Esophagus muscularis mucosa (tissue), 4 donors: ENCODE measurements around the gene RAD51B. TPM values are rescaled to one million over a fixed set of nuclear protein-coding genes. Genes with fewer than 3 reads are reported as not detected.

Experiments
- DNase-seq: peaks from one replicate; pipeline ENCODE4 v3.0.0-alpha.2; 2017; ENCODE audit errors: extremely low spot score
- H3K27ac ChIP-seq, 4 donors: fragments of 200-600 bp; sonication (generic); replicated peaks in 1 of 4; 1 replicate in 3 of 4; 2 replicates in 1 of 4; pipeline ENCODE4 v1.5.1; 2016 to 2019; ENCODE audit warnings: mild to moderate bottlenecking in 1 of 4
- H3K27me3 ChIP-seq, 4 donors: fragments of 200-600 bp; sonication (generic); one replicate each; pipeline versions ENCODE4 v1.5.1 to v1.6.0; 2016 to 2019
- H3K36me3 ChIP-seq, 4 donors: fragments of 200-600 bp; sonication (generic); one replicate each; pipeline ENCODE4 v1.5.1; 2016 to 2019
- H3K4me1 ChIP-seq, 4 donors: fragments of 200-600 bp; sonication (generic); one replicate each; pipeline ENCODE4 v1.5.1; 2016 to 2019
- H3K4me3 ChIP-seq, 4 donors: fragments of 200-600 bp; sonication (generic); 1 replicate in 2 of 4; 2 replicates in 2 of 4; pipeline ENCODE4 v1.5.1; 2016 to 2019; ENCODE audit warnings: mild to moderate bottlenecking in 4 of 4, moderate library complexity in 1 of 4
- H3K9me3 ChIP-seq, 4 donors: fragments of 200-600 bp; sonication (generic); 1 replicate in 3 of 4; 2 replicates in 1 of 4; pipeline ENCODE4 v1.5.1; 2016 to 2019
- EP300 ChIP-seq: sonication (generic); formaldehyde crosslinking; IDR thresholded peaks from one replicate; pipeline ENCODE4 v1.6.1; 2017; ENCODE audit warnings: antibody characterized with exemption
- POLR2A ChIP-seq: fragments of 450-650 bp; IDR thresholded peaks from one replicate; pipeline ENCODE4 v1.6.1; 2017; ENCODE audit warnings: antibody characterized with exemption, moderate library complexity, mild to moderate bottlenecking, low read depth
- POLR2AphosphoS5 ChIP-seq, 2 donors: sonication (generic); formaldehyde crosslinking; IDR thresholded peaks; one replicate each; pipeline ENCODE4 v1.6.1; 2017; ENCODE audit warnings: antibody characterized with exemption in 2 of 2
- WGBS: methylation state at CpG from one replicate; pipeline ENCODE4 v1.1.5; 2018; 5-methylcytosine and 5-hydroxymethylcytosine counted together
- intact Hi-C: fragments of 100-400 bp; cut with DNase I; formaldehyde crosslinking; loops from one replicate; pipeline ENCODE4 v1.15.1; 2023
- total RNA-seq, 4 donors: library from RNA; depleted of rRNA; stranded (reverse); fragments of >200 nt; gene quantifications; one replicate each; pipeline versions ENCODE4 v1.1.0 to v1.2.1, GENCODE V29; 2016
- TF ChIP-seq, protein P1 (sequence below), 3 experiments: fragments of 200-600 bp in 2 of 3; fragments of 450-650 bp in 1 of 3; sonication (generic) in 2 of 3; IDR thresholded peaks; one replicate each; pipeline ENCODE4 v1.5.1; 2017 to 2019; ENCODE audit warnings: antibody characterized with exemption in 3 of 3, mild to moderate bottlenecking in 2 of 3, moderate library complexity in 1 of 3

The RAD51B gene
- total RNA-seq, 4 donors from 2014 or later = 2.8 to 11.1 (median 5.1) TPM

DNA sequence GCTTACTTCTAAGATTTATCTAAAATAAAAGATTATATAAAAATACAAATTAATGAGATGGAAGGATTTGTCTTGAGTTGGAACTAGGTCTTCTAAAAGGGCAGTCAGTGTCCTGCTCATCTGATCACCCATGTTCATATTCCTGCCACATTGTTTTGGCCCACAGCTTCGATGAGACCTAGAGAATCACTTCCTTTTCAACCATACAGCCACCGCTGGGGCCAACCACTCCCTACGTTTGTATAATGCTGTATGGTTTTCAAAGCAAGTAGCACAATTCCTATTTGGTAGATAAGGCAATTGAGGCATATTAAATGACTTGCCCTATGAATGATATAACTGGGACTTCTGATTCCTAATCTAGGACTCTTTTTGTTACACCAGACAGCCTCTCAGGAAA lies 723.9 kb downstream of the RAD51B start:
- H3K27ac ChIP-seq = peak overlapping the region; percentile 90 to 96 (median 95)
- DNase-seq = peak; percentile 77
- no peaks in the 10 kb centered on the region for H3K27me3 ChIP-seq
- intact Hi-C loops = loop anchor here (10.0 kb wide), 1 partner anchor 149 kb away; no protein-coding TSS in a partner anchor
- H3K36me3 ChIP-seq = no peaks in the 10 kb centered on the region
- no peaks in the 10 kb centered on the region for H3K9me3 ChIP-seq
- H3K4me1 ChIP-seq = peaks cover 42 to 88% (median 73%) of the 10 kb centered on the region in 4 donors
- H3K4me3 ChIP-seq = no peak overlapping the region
- WGBS = 72% methylated on average over 3 of the region's 3 CpGs
- no peak for TF ChIP-seq POLR2A
- TF ChIP-seq EP300 = no peak
- no peak for TF ChIP-seq POLR2AphosphoS5 (IDR thresholded peaks at IDR 0.05)
- TF ChIP-seq, protein P1, sequence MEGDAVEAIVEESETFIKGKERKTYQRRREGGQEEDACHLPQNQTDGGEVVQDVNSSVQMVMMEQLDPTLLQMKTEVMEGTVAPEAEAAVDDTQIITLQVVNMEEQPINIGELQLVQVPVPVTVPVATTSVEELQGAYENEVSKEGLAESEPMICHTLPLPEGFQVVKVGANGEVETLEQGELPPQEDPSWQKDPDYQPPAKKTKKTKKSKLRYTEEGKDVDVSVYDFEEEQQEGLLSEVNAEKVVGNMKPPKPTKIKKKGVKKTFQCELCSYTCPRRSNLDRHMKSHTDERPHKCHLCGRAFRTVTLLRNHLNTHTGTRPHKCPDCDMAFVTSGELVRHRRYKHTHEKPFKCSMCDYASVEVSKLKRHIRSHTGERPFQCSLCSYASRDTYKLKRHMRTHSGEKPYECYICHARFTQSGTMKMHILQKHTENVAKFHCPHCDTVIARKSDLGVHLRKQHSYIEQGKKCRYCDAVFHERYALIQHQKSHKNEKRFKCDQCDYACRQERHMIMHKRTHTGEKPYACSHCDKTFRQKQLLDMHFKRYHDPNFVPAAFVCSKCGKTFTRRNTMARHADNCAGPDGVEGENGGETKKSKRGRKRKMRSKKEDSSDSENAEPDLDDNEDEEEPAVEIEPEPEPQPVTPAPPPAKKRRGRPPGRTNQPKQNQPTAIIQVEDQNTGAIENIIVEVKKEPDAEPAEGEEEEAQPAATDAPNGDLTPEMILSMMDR (IDR thresholded peaks at IDR 0.05) = no peak

DNA sequence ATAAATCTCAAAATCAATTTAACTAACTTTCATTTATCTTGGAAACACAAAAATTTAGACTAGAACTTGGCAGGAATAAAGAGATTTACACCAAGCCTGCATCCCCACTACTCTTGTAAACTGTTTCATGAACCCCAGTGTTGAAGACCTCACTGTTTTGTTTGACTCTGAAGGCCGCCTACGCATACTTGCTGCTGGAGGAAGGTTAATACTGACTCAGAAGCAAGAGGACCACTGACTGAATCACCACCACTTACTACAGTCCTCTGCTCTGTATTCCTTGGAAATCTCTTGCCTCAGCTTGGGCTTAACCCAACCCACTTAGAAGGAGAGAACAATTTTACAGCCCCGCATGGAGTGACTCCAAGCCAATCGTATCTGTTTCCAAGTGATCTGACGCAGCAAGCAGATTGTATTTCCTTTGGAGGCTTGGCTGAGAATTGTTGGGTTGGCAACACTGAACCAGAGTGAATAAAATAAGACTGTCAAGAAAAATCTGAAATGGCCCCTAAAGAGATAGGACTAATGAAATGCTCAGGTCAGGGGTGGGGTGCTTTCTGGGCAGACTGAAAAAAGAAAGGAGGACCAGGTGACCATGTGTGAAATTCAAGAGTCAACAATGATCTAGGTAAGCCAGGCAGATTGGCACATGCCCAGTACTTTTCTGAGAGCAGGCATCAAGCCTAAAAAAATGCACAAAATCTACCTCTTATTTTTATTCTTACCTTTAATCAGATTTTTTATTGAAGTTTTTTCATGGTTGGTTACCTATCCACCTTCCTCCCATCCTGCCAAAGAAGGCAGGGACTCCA lies 724.7 kb downstream of the RAD51B start:
- DNase-seq = peak; percentile 94
- no peaks in the 10 kb centered on the region for H3K27me3 ChIP-seq
- peak overlapping the region; percentile 90 to 96 (median 95) for H3K27ac ChIP-seq
- intact Hi-C loops = loop anchor here (10.0 kb wide), 1 partner anchor 149 kb away; no protein-coding TSS in a partner anchor
- H3K36me3 ChIP-seq = no peaks in the 10 kb centered on the region
- no peak overlapping the region for H3K4me3 ChIP-seq
- peaks cover 45 to 89% (median 75%) of the 10 kb centered on the region in 4 donors for H3K4me1 ChIP-seq
- 23% methylated on average over 3 of the region's 5 CpGs for WGBS
- H3K9me3 ChIP-seq = no peaks in the 10 kb centered on the region
- TF ChIP-seq POLR2AphosphoS5 (IDR thresholded peaks at IDR 0.05) = peak; percentile 62 to 82
- TF ChIP-seq EP300 = no peak
- TF ChIP-seq, protein P1 (IDR thresholded peaks at IDR 0.05) = no peak
- no peak for TF ChIP-seq POLR2A

DNA sequence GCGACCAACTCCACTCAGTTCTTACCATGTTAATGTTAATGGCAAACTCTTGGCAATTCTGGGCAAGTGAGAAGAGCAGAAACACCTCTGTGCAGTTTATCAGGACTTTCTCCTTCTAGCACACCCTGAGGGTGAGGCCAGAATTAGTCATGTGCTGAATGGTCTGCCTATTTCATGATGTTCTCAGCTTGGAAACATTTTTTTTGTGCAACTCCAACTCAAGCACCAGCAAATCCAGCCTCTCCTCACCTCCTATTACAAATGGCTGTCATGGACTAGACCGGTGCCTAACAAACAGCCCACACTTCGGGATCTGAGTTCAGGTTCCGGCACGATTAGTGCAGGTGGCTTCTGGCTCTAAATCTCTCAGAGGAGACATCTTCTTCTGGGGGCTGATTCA lies 727.3 kb downstream of the RAD51B start:
- WGBS = 84% methylated on average over 5 of the region's 5 CpGs
- no peaks in the 10 kb centered on the region for H3K27me3 ChIP-seq
- DNase-seq = peak; percentile 85
- H3K27ac ChIP-seq = peak overlapping the region; percentile 90 to 96 (median 95)
- TF ChIP-seq POLR2AphosphoS5 (IDR thresholded peaks at IDR 0.05) = peak; percentile 10 to 70
- no peak for TF ChIP-seq EP300
- no peak for TF ChIP-seq POLR2A
- TF ChIP-seq, protein P1 (IDR thresholded peaks at IDR 0.05) = no peak
- peak overlapping the region in 1 of 4 donors; percentile 9 for H3K4me3 ChIP-seq
- H3K36me3 ChIP-seq = no peaks in the 10 kb centered on the region
- no peaks in the 10 kb centered on the region for H3K9me3 ChIP-seq
- peaks cover 65 to 92% (median 81%) of the 10 kb centered on the region in 4 donors for H3K4me1 ChIP-seq
- intact Hi-C loops = loop anchor here (5.0 to 10.0 kb wide), 3 partner anchors 152 to 300 kb away; partner anchors contain the start of gene ZFP36L1

DNA sequence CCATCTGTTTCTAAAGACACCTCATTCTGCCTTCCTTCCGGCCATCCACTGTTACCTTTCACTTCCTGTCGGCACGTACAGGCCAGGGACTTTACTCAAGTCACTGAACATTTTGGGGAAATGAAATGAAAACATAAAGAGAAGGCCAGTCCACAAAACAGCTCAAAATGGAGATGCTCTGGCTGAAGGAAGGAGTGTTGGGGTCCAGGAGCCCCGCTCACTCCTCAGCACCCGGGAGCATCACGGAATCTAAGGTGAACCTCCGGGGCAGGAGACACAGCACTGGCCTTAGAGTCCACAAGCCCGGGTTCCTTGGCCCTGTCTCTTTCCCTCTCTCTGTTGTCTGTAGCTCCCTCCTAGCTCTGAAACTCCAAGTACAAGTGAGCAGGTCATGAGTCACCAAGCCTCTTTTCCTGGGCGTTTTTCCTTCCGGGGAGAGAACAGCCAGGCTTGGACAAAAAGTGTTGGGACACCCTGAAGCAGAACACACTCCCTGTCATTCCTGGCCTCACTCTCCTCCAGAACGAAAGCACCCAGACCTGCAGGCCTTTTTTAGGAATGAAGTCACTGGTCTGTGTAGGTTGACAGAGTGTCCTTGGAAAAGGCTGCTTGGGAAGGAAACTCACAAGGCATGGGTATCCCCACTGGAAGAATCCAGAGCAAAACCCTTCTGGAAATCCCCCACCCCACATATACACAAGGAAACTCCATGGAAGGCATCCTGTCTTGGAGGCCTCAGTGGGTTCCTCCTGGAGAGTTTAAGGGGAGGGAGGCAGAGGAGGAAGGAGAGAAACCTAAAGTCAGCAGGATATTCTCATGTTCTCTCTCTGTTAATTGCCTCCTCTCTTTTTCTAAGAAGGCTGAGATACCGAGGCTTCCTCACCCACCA lies 728.0 kb downstream of the RAD51B start:
- intact Hi-C loops = loop anchor here (5.0 to 10.0 kb wide), 3 partner anchors 153 to 300 kb away; partner anchors contain the start of gene ZFP36L1
- no peaks in the 10 kb centered on the region for H3K36me3 ChIP-seq
- peak; percentile 96 for DNase-seq
- peak overlapping the region; percentile 90 to 96 (median 95) for H3K27ac ChIP-seq
- H3K9me3 ChIP-seq = no peaks in the 10 kb centered on the region
- TF ChIP-seq POLR2AphosphoS5 (IDR thresholded peaks at IDR 0.05) (peak; percentile 92), POLR2A (no peak), EP300 (peak; percentile 94)
- TF ChIP-seq, protein P1 (IDR thresholded peaks at IDR 0.05) = peak in 2 of 3 experiments; percentile 4 to 19
- H3K27me3 ChIP-seq = no peaks in the 10 kb centered on the region
- H3K4me1 ChIP-seq = peaks cover 68 to 99% (median 88%) of the 10 kb centered on the region in 4 donors
- whole genome bisulfite sequencing = 61% methylated on average over 12 of the region's 12 CpGs
- peak overlapping the region in 1 of 4 donors; percentile 9 for H3K4me3 ChIP-seq
